DND-41 (cell line): ENCODE results near the gene ACAP3.

Experiments used
- ATAC-seq: fragments of 200-7000 bp; cut with Tn5 transposase; 3 replicates; pipeline ENCODE4 v1.9.1; 2021; ENCODE audit warnings: low read depth; ENCODE audit not compliant: insufficient read depth
- DNase-seq: peaks from one replicate; pipeline ENCODE4 v3.0.0-alpha.2; 2020
- H2AFZ ChIP-seq: 2 replicates; pipeline ENCODE4 v1.6.0; 2012; ENCODE audit warnings: low read depth, low read length
- H3K27ac ChIP-seq: 2 replicates; pipeline ENCODE4 v1.5.1; 2012; ENCODE audit warnings: low read length, inconsistent platforms
- H3K27me3 ChIP-seq: fragments of 200-600 bp; sonication (generic); 2 replicates; pipeline ENCODE4 v1.6.0; 2012; ENCODE audit warnings: low read length, mild to moderate bottlenecking, inconsistent platforms; ENCODE audit not compliant: insufficient read depth, poor library complexity
- H3K36me3 ChIP-seq: 2 replicates; pipeline ENCODE4 v1.5.1; 2012; ENCODE audit warnings: low read length, inconsistent platforms; ENCODE audit not compliant: insufficient read depth
- H3K4me1 ChIP-seq: 2 replicates; pipeline ENCODE4 v1.5.1; 2012; ENCODE audit warnings: mild to moderate bottlenecking, low read length; ENCODE audit not compliant: insufficient read depth
- H3K4me2 ChIP-seq: 2 replicates; pipeline ENCODE4 v1.6.0; 2012; ENCODE audit warnings: mild to moderate bottlenecking, moderate library complexity, low read length, inconsistent platforms; ENCODE audit not compliant: insufficient read depth
- H3K4me3 ChIP-seq, 2 experiments: fragments of 200-600 bp in 1 of 2; shearing (Covaris generic) in 1 of 2; 2 replicates each; pipeline ENCODE4 v1.5.1; 2012 to 2016; ENCODE audit warnings: inconsistent platforms in 2 of 2, low read length in 2 of 2, mild to moderate bottlenecking in 2 of 2, low read depth in 1 of 2, moderate library complexity in 1 of 2
- H3K79me2 ChIP-seq: 2 replicates; pipeline ENCODE4 v1.6.0; 2012; ENCODE audit warnings: low read length, inconsistent platforms; ENCODE audit not compliant: insufficient read depth
- H3K9ac ChIP-seq: 2 replicates; pipeline ENCODE4 v1.6.0; 2012; ENCODE audit warnings: low read depth, mild to moderate bottlenecking, inconsistent platforms, low read length, moderate library complexity
- H3K9me3 ChIP-seq: 2 replicates; pipeline ENCODE4 v1.5.1; 2012; ENCODE audit warnings: low read length, moderate library complexity, mild to moderate bottlenecking, inconsistent platforms; ENCODE audit not compliant: insufficient read depth, severe bottlenecking
- H4K20me1 ChIP-seq: 2 replicates; pipeline ENCODE4 v1.6.0; 2012; ENCODE audit warnings: low read length; ENCODE audit not compliant: insufficient read depth
- CTCF ChIP-seq: IDR thresholded peaks from 2 replicates; pipeline ENCODE4 v1.5.1; 2012; ENCODE audit warnings: borderline replicate concordance, low read length, moderate library complexity, mild to moderate bottlenecking; ENCODE audit not compliant: poor library complexity, severe bottlenecking; ENCODE audit errors: extremely low read depth
- EZH2 ChIP-seq: IDR thresholded peaks from 3 replicates; pipeline ENCODE4 v1.6.1; 2012; ENCODE audit warnings: borderline replicate concordance, low read depth, mild to moderate bottlenecking, moderate library complexity, low read length, inconsistent platforms; ENCODE audit not compliant: severe bottlenecking

The ACAP3 gene

GRCh38 chr1:1262758-1263157 lies 45.0 kb downstream of the ACAP3 start:
- no peak for TF ChIP-seq EZH2
- TF ChIP-seq CTCF = no peak
- ATAC-seq (no peak), DNase-seq (no peak)
- no peaks in the 10 kb centered on the region for H3K27me3 ChIP-seq
- no peak overlapping the region for H3K4me2 ChIP-seq
- no peak overlapping the region for H2AFZ ChIP-seq
- no peaks in the 10 kb centered on the region for H3K9me3 ChIP-seq
- H3K9ac ChIP-seq = no peak overlapping the region
- no peak overlapping the region for H3K27ac ChIP-seq
- no peak overlapping the region for H3K4me3 ChIP-seq
- no peaks in the 10 kb centered on the region for H3K4me1 ChIP-seq
- peaks cover 59% of the 10 kb centered on the region for H4K20me1 ChIP-seq
- H3K79me2 ChIP-seq = peaks cover 67% of the 10 kb centered on the region
- peaks cover 88% of the 10 kb centered on the region for H3K36me3 ChIP-seq

DNA sequence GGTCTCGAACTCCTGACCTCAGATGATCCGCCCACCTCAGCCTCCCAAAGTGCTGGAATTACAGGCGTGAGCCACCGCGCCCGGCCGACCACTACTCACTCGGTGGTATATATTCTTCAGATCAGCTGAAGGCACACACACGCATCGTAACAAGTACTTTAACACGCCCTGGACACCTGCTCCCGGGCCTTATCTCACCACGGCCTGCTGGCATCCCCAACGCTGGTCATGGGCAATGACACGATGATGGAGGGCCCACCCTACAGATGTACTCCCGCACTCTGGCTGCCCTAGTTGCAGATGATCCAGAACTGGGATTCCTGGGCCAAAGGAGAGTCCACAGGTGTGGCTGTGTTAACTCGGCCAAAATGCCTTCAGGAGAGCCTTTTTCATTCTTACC lies 45.7 kb downstream of the ACAP3 start:
- Histone ChIP-seq H3K27ac (no peak overlapping the region), H4K20me1 (peaks cover 56% of the 10 kb centered on the region), H3K4me1 (no peaks in the 10 kb centered on the region), H3K4me3 (no peak overlapping the region), H3K4me2 (no peak overlapping the region), H3K9me3 (no peaks in the 10 kb centered on the region), H3K27me3 (no peaks in the 10 kb centered on the region), H3K79me2 (peaks cover 60% of the 10 kb centered on the region), H3K9ac (no peak overlapping the region), H3K36me3 (peaks cover 86% of the 10 kb centered on the region), H2AFZ (no peak overlapping the region)
- ATAC-seq = no peak
- no peak for TF ChIP-seq EZH2
- TF ChIP-seq CTCF = no peak
- no peak for DNase-seq

- Histone ChIP-seq H3K9me3 (no peaks in the 10 kb centered on the region), H3K4me2 (no peak overlapping the region), H4K20me1 (peaks cover 54% of the 10 kb centered on the region), H3K27me3 (no peaks in the 10 kb centered on the region), H3K36me3 (peaks cover 90% of the 10 kb centered on the region), H3K4me3 (no peak overlapping the region), H3K79me2 (peaks cover 59% of the 10 kb centered on the region), H3K27ac (no peak overlapping the region), H3K4me1 (no peaks in the 10 kb centered on the region), H2AFZ (no peak overlapping the region), H3K9ac (no peak overlapping the region)
- no peak for TF ChIP-seq EZH2
- no peak for TF ChIP-seq CTCF
- no peak for ATAC-seq
- DNase-seq = no peak
Observed at GRCh38 chr1:1260843-1261560, 46.7 kb downstream of the ACAP3 start.
